Tibial artery (tissue), 4 donors: ENCODE data around the gene RGL2.

Experiments
- DNase-seq, 2 donors: peaks; one replicate each; pipeline ENCODE4 v3.0.0-alpha.2; 2019
- H3K27ac ChIP-seq, 2 donors: fragments of 200-600 bp; sonication (generic) in 1 of 2; 1 replicate in 1 of 2; 2 replicates in 1 of 2; pipeline ENCODE4 v1.5.1; 2018 to 2019; ENCODE audit warnings: mild to moderate bottlenecking in 1 of 2
- H3K27me3 ChIP-seq, 2 donors: fragments of 200-600 bp; sonication (generic) in 1 of 2; one replicate each; pipeline versions ENCODE4 v1.5.1 to v1.6.0; 2016 to 2019
- H3K36me3 ChIP-seq, 3 donors: fragments of 200-600 bp; sonication (generic) in 2 of 3; one replicate each; pipeline ENCODE4 v1.5.1; 2016 to 2019; ENCODE audit warnings: mild to moderate bottlenecking in 2 of 3
- H3K4me1 ChIP-seq, 4 donors: fragments of 200-600 bp; sonication (generic) in 2 of 4; 1 replicate in 3 of 4; 2 replicates in 1 of 4; pipeline ENCODE4 v1.5.1; 2016 to 2019
- H3K4me3 ChIP-seq, 2 donors: fragments of 200-600 bp; sonication (generic) in 1 of 2; 1 replicate in 1 of 2; 2 replicates in 1 of 2; pipeline ENCODE4 v1.5.1; 2018 to 2019; ENCODE audit warnings: mild to moderate bottlenecking in 2 of 2
- H3K9me3 ChIP-seq, 3 donors: fragments of 200-600 bp; sonication (generic) in 1 of 3; one replicate each; pipeline ENCODE4 v1.5.1; 2016 to 2019
- intact Hi-C: fragments of 100-400 bp; cut with DNase I; formaldehyde crosslinking; loops from one replicate; pipeline ENCODE4 v1.15.0; 2023; ENCODE audit warnings: low total_unique reads
- TF ChIP-seq, protein P1 (sequence below), 2 experiments: fragments of 200-600 bp in 1 of 2; fragments of 450-650 bp in 1 of 2; IDR thresholded peaks; one replicate each; pipeline ENCODE4 v1.5.1; 2017 to 2019; ENCODE audit warnings: antibody characterized with exemption in 2 of 2, mild to moderate bottlenecking in 1 of 2, moderate library complexity in 1 of 2

Gene RGL2

DNA sequence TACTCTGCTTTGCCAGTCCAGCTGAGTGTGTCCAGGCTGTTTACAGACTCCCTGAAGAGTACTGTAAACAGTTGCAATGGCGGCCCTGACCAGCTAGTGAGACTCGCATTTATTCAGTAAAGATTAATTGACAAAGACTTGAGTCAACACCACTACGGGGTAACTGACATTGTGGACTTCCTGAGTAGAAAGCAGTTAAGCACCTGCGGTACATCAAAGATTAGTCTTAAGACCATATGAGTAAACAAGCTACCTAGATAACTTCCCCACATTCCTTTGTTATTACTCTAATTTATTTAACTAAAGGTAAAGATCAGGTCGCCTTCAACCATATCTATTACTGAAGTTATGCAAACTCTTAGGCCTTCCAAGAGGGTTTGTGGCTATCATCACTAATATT lies 39.7 kb downstream of the RGL2 start:
- Histone ChIP-seq H3K9me3 (no peaks in the 10 kb centered on the region), H3K4me1 (no peaks in the 10 kb centered on the region), H3K27me3 (no peaks in the 10 kb centered on the region), H3K27ac (no peak overlapping the region), H3K36me3 (peaks cover 15 to 65% (median 37%) of the 10 kb centered on the region in 3 donors), H3K4me3 (no peak overlapping the region)
- no peak for DNase-seq
- TF ChIP-seq, protein P1, sequence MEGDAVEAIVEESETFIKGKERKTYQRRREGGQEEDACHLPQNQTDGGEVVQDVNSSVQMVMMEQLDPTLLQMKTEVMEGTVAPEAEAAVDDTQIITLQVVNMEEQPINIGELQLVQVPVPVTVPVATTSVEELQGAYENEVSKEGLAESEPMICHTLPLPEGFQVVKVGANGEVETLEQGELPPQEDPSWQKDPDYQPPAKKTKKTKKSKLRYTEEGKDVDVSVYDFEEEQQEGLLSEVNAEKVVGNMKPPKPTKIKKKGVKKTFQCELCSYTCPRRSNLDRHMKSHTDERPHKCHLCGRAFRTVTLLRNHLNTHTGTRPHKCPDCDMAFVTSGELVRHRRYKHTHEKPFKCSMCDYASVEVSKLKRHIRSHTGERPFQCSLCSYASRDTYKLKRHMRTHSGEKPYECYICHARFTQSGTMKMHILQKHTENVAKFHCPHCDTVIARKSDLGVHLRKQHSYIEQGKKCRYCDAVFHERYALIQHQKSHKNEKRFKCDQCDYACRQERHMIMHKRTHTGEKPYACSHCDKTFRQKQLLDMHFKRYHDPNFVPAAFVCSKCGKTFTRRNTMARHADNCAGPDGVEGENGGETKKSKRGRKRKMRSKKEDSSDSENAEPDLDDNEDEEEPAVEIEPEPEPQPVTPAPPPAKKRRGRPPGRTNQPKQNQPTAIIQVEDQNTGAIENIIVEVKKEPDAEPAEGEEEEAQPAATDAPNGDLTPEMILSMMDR (IDR thresholded peaks at IDR 0.05) = no peak
- intact Hi-C loops = no loop called here

DNA sequence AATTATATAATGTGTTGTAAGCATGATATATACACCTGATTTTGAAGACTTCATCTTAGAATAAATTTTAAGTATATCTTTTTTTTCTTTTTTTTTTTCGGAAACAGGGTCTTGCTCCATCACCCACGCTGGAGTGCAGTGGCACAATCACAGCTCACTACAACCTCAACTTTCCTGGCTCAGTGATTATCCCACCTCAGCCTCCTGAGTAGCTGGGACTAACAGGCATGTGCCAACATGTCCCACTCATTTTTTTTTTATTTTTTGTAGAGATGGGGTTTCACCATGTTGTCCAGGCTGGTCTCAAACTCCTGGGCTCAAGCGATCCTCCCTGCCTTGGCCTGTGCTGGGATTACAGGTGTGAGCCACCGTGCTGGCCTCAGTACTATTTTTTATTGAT lies 44.2 kb downstream of the RGL2 start:
- Histone ChIP-seq H3K36me3 (peaks cover 6 to 41% (median 18%) of the 10 kb centered on the region in 3 donors), H3K4me1 (peaks cover 0 to 17% (median 10%) of the 10 kb centered on the region in 4 donors), H3K27ac (no peak overlapping the region), H3K9me3 (no peaks in the 10 kb centered on the region), H3K4me3 (no peak overlapping the region), H3K27me3 (no peaks in the 10 kb centered on the region)
- TF ChIP-seq, protein P1 (IDR thresholded peaks at IDR 0.05) = no peak
- intact Hi-C loops = no loop called here
- peak in 1 of 2 donors; percentile 7 for DNase-seq

DNA sequence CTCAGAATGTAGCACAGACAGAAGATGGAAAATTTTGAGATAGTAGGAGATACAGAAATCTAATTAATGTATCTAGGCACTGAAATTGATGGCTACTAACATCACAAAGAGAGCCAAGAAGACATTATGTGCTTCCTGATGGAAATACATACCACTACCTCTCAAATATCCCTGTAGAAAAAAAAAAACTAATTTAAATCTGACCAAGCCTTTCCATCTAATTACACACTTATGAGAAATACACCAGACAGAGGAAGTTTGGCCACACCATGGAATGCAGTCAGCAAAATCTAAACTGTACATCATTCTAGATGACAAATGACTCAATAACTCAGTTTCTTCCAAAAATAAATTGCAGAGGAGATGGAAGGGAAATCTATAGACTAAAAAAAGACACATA lies 46.0 kb downstream of the RGL2 start:
- Histone ChIP-seq H3K36me3 (peaks cover 5 to 28% (median 11%) of the 10 kb centered on the region in 3 donors), H3K4me1 (peaks cover 0 to 28% (median 20%) of the 10 kb centered on the region in 4 donors), H3K27me3 (no peaks in the 10 kb centered on the region), H3K27ac (no peak overlapping the region), H3K9me3 (no peaks in the 10 kb centered on the region), H3K4me3 (no peak overlapping the region)
- DNase-seq = no peak
- intact Hi-C loops = no loop called here
- TF ChIP-seq, protein P1 (IDR thresholded peaks at IDR 0.05) = no peak

DNA sequence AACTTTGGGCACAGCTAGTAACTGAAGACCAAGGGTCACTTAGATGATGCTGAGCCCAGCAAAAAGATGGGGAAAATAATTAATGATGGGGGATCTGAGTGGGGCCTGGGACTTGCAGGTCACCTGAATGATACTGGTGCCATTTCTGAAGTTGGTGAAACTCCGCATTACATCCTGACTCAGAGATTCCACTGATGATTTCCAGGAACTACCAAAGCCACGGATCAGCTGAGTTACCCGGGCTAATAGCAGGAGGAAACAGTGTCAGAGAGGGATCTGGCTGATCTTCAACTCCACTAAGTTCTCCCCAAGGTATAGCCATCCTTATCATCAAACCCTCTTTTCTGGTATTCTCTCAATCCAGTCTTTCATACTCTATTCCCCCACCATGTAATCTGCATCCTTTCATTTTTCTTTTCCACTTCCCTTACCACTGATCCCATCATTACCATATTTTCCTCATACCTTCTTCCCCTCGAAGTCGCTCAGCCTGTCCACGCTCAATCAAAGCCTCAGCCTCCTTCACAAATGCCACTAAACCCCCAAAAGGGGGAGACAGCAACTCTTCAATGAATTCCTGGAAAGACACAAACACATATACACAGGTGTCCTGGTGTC lies 47.2 kb downstream of the RGL2 start:
- no peaks in the 10 kb centered on the region for H3K27me3 ChIP-seq
- H3K4me3 ChIP-seq = no peak overlapping the region
- no peak overlapping the region for H3K27ac ChIP-seq
- intact Hi-C loops = no loop called here
- TF ChIP-seq, protein P1 (IDR thresholded peaks at IDR 0.05) = no peak
- H3K36me3 ChIP-seq = peaks cover 5 to 19% (median 6%) of the 10 kb centered on the region in 3 donors
- H3K9me3 ChIP-seq = no peaks in the 10 kb centered on the region
- H3K4me1 ChIP-seq = peaks cover 0 to 28% (median 20%) of the 10 kb centered on the region in 4 donors
- peak in 1 of 2 donors; percentile 3 for DNase-seq

DNA sequence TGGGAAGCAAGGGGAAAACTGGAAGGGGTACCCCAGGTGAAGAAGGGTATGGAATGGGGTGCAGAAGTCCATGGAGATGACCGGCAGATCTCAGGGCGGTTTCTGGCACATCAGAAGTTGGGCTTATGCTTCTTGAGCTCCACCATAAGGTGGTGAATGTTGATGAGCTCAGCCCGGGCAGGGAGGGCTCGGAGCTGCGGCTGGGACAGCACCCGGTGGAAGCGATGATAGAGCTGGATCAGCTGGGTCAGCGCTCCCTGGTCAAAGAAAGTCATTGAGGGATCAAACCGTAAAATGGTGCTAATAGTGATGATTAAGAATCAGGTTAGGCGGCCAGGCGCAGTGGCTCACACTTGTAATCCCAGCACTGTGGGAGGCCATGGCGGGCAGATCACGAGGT lies 48.0 kb downstream of the RGL2 start:
- intact Hi-C loops = no loop called here
- Histone ChIP-seq H3K4me3 (no peak overlapping the region), H3K27me3 (peaks cover 0 to 7% of the 10 kb centered on the region in 2 donors), H3K27ac (peak overlapping the region; percentile 92 to 97), H3K4me1 (peaks cover 0 to 28% (median 20%) of the 10 kb centered on the region in 4 donors), H3K36me3 (peaks cover 5 to 19% (median 6%) of the 10 kb centered on the region in 3 donors), H3K9me3 (no peaks in the 10 kb centered on the region)
- TF ChIP-seq, protein P1 (IDR thresholded peaks at IDR 0.05) = no peak
- DNase-seq = peak in 1 of 2 donors; percentile 60
